ENCODE data around the gene FYB2.
A peak's percentile ranks its signal among the peaks of the same experiment; 100 is the strongest.

The FYB2 gene

DNA sequence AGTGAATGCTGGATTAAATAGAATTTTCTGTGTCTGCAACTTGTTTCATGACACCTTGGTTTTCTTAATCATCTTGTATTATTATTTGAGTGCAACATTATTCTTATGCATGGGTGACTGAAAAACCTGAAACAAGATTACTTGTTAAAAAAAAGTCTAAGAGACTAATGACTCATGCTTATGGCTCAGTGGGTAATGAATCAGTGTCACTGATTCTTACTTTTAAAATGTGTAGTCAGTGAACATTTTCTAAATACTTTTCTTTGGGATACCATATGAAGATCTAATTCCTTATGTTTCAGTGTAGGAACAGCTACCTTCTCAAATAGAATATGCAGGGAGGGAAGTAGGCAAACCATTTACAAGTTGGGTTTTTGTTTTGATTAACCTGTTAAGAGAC lies 108.6 kb downstream of the FYB2 start:
- DNase-seq (ENCODE audit: low spot score), result peak; percentile 40

DNA sequence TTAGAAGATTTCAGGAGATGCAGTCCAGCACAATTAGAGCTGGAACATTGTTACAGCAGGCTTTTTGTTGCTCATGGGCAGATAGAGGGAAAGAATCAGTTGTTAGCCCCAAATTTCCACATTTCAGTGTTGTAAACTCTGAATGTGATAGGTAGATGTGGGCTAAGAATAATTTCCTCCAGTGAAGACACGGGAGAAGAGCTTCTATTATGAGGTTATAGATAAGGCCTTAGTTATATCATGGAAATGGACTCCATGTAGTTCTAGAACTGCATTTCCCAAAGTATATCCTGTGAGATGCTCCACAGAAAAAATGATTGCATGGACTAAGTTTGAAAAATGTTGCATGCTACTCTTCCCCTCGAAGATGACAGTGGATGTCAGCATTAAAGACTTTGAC lies 109.2 kb downstream of the FYB2 start:
- DNase-seq (ENCODE audit: low spot score), result no peak

DNA sequence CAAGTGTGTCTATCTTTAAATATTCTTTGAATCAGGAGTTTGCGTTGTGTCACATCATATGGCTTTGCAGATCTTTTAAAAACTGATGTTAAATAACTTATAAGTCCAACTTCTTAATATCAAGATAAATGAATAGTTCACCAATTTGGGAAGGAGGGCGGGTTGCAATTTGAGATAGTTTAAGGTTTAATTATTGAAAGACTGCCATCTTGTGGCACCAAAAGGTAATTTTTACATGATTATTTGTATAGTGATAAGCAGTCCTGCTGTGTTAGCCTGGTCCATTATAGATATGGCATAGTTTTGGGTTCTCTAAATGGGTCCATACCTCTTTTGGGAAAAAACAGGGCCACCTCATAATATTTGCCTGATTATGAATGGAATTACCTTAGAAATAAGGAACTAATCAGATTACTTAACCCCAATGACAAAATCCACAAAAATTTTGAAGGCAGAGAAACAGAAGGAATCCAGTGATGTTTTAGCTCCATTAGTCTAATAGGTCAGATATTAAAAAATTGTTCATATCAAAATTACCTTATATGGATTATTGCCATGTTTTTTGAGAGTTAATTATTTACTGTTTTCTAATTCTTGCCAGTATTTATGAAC lies 109.8 kb downstream of the FYB2 start:
- peak; percentile 51 for DNase-seq (ENCODE audit: low spot score)

DNA sequence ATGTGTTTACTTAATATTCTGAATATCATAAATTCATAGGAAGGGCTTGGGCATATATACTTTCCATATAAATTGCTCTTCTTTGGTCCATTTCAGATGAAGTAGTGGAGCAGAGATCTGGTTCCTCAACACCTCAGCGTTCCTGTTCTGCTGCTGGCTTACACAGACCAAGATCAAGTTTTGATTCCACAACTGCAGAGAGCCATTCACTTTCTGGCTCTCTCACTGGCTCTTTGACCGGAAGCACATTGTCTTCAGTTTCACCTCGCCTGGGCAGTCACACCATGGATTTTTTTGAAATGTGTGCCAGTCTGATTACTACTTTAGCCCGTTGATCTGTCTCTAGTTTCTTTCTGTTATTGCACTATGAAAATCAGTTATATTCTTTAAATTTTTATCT lies 111.8 kb downstream of the FYB2 start:
- no peak for DNase-seq (ENCODE audit: low spot score)

DNA sequence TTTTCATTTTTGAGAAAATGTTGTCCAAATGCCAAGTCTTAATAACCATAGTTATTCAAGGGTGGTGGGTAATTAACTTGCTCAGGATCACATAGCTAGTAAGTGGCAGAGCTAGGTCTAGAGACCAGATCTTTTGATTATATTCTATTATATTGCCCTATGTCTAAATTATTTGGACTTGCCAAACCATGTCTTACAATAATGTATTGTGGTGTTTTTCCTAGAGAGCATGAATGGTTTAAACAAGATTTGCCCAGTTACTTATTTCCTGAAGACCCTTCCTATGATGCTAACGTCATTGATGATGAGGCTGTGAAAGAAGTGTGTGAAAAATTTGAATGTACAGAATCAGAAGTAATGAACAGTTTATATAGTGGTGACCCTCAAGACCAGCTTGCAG lies 115.5 kb downstream of the FYB2 start:
- no peak for DNase-seq (ENCODE audit: low spot score)

DNA sequence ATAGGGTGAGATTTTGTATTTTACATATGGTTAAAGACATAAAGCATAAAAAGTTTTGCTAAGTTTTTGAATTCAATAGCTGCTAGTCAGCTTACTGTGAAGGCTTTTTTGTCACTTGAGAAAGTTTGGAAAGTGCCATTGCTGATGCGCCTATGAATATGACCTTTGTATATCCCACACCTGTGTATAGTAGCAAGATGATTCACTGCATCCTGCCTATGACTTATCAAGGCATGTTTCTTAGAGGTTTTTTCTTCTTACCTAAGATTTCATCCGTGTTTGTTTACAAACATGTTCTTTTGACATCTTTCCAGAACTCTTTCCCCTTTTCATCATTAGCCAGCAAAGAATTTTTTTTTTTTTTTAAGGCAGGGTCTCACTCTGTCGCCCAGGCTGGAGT lies 122.5 kb downstream of the FYB2 start:
- DNase-seq (ENCODE audit: low spot score), result no peak

DNA sequence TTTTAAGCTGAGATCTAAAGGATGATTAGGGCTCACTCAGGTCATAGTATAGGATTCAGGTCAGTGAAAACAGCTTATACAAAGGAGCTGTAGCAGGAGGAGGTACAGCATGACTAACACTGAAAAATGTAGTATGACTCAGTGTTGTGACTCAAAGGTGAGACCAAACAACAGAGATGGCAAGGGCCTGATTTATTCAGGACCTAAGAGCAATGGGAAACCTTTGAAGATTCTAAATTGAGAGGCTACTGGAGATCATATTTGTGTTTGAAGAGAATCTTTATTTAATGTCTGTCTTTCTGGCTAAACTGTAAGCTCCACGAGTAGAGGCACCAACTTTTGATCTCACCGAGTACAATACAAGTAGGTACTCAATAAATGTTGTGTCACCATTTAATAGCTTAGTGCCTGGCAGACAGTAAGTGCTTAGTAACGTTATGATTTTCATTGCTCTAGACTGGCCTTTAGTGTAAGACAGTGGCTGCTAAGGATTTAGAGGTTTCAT lies 130.6 kb downstream of the FYB2 start:
- DNase-seq (ENCODE audit: low spot score), result peak; percentile 51

DNA sequence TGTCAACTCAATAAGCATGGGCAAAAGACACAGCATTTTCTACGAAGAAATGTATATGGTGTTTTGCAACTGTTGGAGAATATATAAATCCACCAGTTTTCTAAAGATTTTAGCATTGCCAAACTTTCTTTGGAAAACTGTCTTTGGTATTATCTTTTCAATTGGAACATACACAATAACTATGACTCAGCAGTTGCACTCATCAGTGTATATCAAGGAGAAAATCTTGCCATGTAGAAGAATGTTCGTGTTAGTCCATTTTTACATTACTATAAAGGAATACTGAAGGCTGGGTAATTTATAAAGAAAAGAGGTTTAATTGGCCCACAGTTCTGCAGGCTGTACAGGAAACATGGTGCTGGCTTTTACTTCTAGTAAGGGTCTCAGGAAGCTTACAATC lies 133.0 kb downstream of the FYB2 start:
- no peak for DNase-seq (ENCODE audit: low spot score)

DNA sequence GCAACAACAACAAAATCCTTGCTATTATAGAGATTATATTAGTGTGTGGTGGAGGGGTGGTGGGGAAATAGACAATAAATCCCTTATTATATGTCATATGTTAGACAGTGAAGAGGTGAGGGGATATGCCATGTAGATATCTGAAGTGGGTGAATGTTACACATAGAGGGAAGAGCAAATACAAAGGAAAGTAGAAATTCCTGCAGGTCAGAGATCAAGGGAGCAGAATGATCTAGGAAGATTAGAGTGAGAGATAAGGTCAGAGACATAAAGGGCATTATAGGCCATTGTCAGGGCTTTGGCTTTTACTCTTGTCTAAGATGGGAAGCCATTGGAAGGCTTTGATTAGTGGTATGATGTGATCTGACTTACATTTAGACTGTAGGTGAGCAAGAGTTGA lies 135.6 kb downstream of the FYB2 start:
- no peak for DNase-seq (ENCODE audit: low spot score)

DNA sequence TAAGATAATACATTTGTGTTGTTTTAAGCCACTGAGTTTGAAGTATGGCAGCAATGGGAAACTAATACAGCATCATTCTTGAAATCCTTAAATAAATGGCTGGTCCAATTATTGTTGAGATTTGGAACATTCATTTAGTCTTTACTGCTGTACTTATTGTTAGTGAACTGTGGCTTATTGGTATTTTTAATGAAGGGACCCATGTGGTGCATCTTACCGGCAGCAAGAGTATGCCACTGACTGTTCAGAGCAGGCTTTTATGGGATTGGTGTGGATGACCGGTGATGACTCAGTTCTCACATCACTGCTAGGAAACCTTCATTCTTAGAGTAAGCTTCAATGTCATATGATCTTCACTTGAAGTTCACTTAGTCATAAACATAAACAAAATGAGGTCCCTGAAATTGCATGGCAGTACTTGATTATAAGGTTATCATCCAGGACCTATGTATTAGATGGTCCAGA lies 142.6 kb downstream of the FYB2 start:
- peak; percentile 52 for DNase-seq (ENCODE audit: low spot score)

DNA sequence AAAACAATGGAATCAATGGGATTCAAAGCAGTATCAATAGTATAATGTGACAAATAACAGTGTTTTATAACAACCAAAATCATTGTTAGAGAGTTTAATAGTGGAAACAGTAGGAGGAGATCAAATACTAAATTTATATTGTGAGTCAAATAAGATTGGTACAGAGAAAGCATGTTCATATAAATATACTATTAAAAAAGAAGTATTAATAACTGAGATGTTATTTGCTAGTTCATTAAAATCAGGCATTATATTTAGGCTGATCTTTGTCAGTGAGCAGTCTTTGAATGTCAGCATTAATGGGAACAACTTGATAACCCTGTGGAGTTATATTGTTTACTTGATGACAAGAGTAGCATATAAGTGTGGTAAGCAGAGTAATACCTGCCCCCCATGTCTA lies 143.4 kb downstream of the FYB2 start:
- DNase-seq (ENCODE audit: low spot score), result no peak

DNA sequence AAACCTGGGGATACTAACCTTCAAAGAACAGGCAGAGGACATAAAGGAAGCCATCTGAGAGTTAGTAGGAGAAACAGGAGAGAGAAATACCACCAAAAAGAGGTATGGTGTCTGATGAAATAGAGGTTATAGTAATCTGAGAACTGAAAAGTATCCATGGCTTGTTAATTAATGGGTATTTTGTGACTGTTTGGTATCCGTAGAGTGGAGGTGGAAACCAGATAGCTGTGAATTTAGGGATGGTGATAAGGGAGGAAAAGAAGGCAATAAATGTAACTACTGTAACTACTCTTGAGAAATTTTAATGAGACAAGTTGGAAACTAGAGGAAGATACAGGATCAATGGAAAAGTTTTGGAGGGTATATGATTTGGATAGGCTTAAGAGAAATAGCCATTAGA lies 146.6 kb downstream of the FYB2 start:
- DNase-seq (ENCODE audit: low spot score), result no peak

DNA sequence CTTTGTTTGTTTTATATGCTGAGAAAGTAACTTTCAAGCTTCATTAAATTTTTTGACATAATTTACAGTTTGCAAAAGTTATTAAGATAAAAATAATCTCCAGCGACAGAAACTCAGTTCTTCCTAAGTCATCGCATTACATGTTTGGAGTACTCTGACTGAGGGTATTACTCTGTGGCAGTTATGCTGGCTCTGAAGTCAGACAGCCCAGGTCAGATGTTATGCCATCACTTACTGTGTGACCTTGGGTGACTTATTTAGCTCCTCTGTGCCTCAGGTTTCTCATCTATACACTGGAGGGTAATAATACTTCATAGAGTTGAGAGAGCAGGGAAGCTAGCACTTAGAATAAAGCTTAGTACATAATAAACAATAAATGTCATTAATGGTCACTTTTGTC lies 147.7 kb downstream of the FYB2 start:
- no peak for DNase-seq (ENCODE audit: low spot score)

DNA sequence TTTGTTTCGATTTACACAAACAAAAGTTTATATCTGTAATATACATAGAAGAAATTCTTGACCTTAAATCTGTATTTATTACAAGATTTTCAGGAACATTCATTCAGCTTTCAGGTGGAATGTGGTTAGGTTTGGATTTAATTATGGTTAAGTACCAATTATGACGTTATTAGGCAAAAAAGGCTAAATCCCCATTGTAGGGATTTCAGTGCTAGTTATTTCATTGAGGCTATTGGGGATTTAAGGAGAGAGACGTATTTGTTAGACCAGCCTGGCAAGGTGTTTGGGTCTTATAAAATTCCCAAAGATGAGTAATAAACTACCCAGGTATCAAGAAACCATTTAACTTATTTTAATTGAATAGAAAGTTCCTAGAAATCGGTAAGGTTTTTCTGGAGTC lies 148.1 kb downstream of the FYB2 start:
- DNase-seq (ENCODE audit: low spot score), result no peak

DNA sequence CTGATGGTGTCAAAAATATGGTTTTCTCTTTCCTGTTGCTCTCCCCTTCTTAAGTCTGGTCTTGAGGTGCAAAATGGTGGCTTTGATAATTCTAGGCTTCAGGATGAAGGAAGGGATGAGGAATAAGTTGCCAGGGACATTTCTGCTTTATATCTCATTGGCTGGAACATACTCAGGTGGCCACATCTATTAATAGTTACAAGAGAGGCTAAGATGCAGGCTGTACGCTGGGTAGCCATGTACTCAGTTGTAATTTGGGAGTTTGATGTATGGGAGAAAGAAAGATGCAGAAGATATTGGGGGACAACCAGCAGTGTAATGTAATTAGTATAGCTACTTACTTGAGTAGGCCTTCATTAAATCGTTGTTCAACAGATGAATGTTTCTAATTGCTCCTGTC lies 148.9 kb downstream of the FYB2 start:
- no peak for DNase-seq (ENCODE audit: low spot score)

Data from AG20443 (cell line).